ENCODE data around the gene TIMELESS.

GRCh38 chr12:56479625-56480024 is 30.4 kb upstream of the TIMELESS start:
- TF ChIP-seq CTCF (conservative IDR thresholded peaks at IDR 0.05; ENCODE audit: low read length) (no peak), EZH2phosphoT487 (IDR thresholded peaks at IDR 0.05; ENCODE audit: borderline replicate concordance) (no peak)

All from Loucy (cell line).